ENCODE results near the gene KREMEN2. TPM values are rescaled to one million over a fixed set of nuclear protein-coding genes. Genes with fewer than 3 reads are reported as not detected.
"Not testable (repeated sequence)": the region's sequence is repeated elsewhere in the genome, so short reads cannot be mapped to it uniquely, and the experiment has no call there.

Gene KREMEN2
- total and polyA plus RNA-seq, 12 donors = not detected

DNA sequence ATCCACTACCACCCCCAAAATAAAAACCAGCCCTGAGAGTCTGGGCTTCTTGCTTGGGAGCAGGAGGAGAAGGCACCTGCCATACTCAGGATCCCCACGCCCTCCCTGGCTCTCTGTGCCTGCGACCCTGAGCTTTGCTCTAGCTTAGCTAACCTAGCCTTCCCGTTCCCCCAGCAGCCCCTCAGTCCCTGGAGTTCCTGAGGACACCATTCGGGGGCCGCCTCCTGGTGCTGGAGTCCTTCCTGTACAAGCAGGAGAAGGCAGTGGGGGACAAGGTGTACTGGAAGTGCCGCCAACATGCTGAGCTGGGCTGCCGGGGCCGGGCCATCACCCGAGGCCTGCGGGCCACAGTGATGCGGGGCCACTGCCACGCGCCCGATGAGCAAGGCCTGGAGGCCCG is 33.8 kb upstream of the KREMEN2 start:
- H3K36me3 ChIP-seq (replicated peaks in 1 of 2) = peaks cover 0 to 38% of the 10 kb centered on the region in 2 donors
- H3K27me3 ChIP-seq = no peaks in the 10 kb centered on the region
- intact Hi-C loops (cut with DNase I) = no loop called here
- no peak overlapping the region for H3K4me3 ChIP-seq
- peaks cover 0 to 8% of the 10 kb centered on the region in 2 donors for H3K4me1 ChIP-seq (replicated peaks in 1 of 2)
- 88 to 95% (median 94%) methylated on average over 10 to 15 of the region's 15 CpGs for WGBS, 4 donors
- no peak for DNase-seq
- H3K9me3 ChIP-seq (replicated peaks in 1 of 3) = no peaks in the 10 kb centered on the region
- no peak for TF ChIP-seq POLR2A (IDR thresholded peaks at IDR 0.05)
- TF ChIP-seq, protein P1, sequence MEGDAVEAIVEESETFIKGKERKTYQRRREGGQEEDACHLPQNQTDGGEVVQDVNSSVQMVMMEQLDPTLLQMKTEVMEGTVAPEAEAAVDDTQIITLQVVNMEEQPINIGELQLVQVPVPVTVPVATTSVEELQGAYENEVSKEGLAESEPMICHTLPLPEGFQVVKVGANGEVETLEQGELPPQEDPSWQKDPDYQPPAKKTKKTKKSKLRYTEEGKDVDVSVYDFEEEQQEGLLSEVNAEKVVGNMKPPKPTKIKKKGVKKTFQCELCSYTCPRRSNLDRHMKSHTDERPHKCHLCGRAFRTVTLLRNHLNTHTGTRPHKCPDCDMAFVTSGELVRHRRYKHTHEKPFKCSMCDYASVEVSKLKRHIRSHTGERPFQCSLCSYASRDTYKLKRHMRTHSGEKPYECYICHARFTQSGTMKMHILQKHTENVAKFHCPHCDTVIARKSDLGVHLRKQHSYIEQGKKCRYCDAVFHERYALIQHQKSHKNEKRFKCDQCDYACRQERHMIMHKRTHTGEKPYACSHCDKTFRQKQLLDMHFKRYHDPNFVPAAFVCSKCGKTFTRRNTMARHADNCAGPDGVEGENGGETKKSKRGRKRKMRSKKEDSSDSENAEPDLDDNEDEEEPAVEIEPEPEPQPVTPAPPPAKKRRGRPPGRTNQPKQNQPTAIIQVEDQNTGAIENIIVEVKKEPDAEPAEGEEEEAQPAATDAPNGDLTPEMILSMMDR (IDR thresholded peaks at IDR 0.05) = no peak
- H3K27ac ChIP-seq = no peak overlapping the region

DNA sequence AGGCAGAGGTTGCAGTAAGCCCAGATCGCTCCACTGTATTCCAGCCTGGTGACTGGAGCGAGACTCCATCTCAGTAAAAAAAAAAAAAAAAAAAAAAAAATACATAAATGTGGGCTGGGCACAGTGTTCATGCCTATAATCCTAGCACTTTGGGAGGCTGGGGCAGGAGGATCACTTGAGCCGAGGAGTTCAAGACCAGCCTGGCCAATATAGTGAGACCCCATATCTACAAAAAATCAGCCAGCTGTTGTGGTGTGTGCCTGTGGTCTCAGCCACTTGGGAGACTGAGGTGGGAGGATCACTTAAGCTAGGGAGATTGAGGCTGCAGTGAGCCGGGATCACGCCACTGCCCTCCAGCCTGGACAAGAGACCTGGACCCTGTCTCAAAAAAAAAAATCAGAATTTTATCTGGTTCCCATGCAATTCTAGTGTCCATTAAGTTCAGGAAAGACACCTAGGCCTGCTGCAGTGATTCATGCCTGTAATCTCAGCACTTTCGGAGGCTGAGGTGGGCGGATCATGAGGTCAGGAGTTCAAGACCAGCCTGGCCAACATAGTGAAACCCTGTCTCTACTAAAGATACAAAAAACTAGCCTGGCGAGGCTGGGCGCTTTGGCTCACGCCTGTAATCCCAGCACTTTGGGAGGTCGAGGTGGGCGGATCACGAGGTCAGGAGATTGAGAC is 32.7 kb upstream of the KREMEN2 start:
- H3K9me3 ChIP-seq (replicated peaks in 1 of 3); intact Hi-C loops (cut with DNase I); H3K4me1 ChIP-seq (replicated peaks in 1 of 2); DNase-seq; H3K27me3 ChIP-seq; H3K27ac ChIP-seq; H3K4me3 ChIP-seq: not testable (repeated sequence)
- WGBS, 4 donors = 81 to 92% (median 91%) methylated on average over 13 of the region's 13 CpGs
- peaks cover 0 to 44% of the 10 kb centered on the region in 2 donors for H3K36me3 ChIP-seq (replicated peaks in 1 of 2)

- H3K9me3 ChIP-seq (replicated peaks in 1 of 3) = no peaks in the 10 kb centered on the region
- intact Hi-C loops (cut with DNase I) = no loop called here
- H3K36me3 ChIP-seq (replicated peaks in 1 of 2) = peaks cover 0 to 62% of the 10 kb centered on the region in 2 donors
- no peak for DNase-seq
- H3K27me3 ChIP-seq = no peaks in the 10 kb centered on the region
- TF ChIP-seq, protein P1 (IDR thresholded peaks at IDR 0.05) = no peak
- no peak for TF ChIP-seq POLR2A (IDR thresholded peaks at IDR 0.05)
- no peak overlapping the region for H3K27ac ChIP-seq
- H3K4me3 ChIP-seq = no peak overlapping the region
- 92 to 100% (median 94%) methylated on average over 1 to 30 of the region's 30 CpGs for WGBS, 4 donors
- no peaks in the 10 kb centered on the region for H3K4me1 ChIP-seq (replicated peaks in 1 of 2)
Measured at GRCh38 chr16:2933136-2933535, 30.9 kb upstream of the KREMEN2 start.

DNA sequence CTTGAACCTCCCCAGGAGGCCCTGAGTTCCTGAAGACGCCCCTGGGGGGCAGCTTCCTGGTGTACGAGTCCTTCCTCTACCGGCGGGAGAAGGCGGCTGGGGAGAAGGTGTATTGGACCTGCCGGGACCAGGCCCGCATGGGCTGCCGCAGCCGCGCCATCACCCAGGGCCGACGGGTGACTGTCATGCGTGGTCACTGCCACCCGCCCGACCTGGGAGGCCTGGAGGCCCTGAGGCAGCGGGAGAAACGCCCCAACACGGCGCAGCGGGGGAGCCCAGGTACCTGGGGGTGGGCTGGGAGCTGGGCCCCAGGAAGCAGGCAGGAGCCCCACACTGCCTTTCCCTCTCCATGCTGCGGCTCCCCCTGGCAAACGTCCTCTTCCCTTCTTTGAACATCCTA is 30.4 kb upstream of the KREMEN2 start:
- WGBS, 4 donors = 87 to 96% (median 91%) methylated on average over 4 to 22 of the region's 22 CpGs
- TF ChIP-seq, protein P1 (IDR thresholded peaks at IDR 0.05) = no peak
- no peak for TF ChIP-seq POLR2A (IDR thresholded peaks at IDR 0.05)
- intact Hi-C loops (cut with DNase I) = no loop called here
- Histone ChIP-seq H3K9me3 (replicated peaks in 1 of 3) (no peaks in the 10 kb centered on the region), H3K27me3 (no peaks in the 10 kb centered on the region), H3K4me3 (no peak overlapping the region), H3K27ac (no peak overlapping the region), H3K4me1 (replicated peaks in 1 of 2) (no peaks in the 10 kb centered on the region), H3K36me3 (replicated peaks in 1 of 2) (peaks cover 0 to 66% of the 10 kb centered on the region in 2 donors)
- DNase-seq = no peak

- Histone ChIP-seq H3K36me3 (replicated peaks in 1 of 2) (peaks cover 0 to 73% of the 10 kb centered on the region in 2 donors), H3K27ac (no peak overlapping the region), H3K9me3 (replicated peaks in 1 of 3) (no peaks in the 10 kb centered on the region), H3K4me1 (replicated peaks in 1 of 2) (no peaks in the 10 kb centered on the region), H3K4me3 (no peak overlapping the region), H3K27me3 (no peaks in the 10 kb centered on the region)
- 87 to 93% (median 89%) methylated on average over 15 of the region's 15 CpGs for WGBS, 4 donors
- TF ChIP-seq, protein P1 (IDR thresholded peaks at IDR 0.05) = no peak
- no peak for TF ChIP-seq POLR2A (IDR thresholded peaks at IDR 0.05)
- intact Hi-C loops (cut with DNase I) = no loop called here
- no peak for DNase-seq
Measured at GRCh38 chr16:2934450-2934849, 29.6 kb upstream of the KREMEN2 start.

All from adrenal gland (tissue), 12 donors.